ENCODE data around the gene PACSIN2.

DNA sequence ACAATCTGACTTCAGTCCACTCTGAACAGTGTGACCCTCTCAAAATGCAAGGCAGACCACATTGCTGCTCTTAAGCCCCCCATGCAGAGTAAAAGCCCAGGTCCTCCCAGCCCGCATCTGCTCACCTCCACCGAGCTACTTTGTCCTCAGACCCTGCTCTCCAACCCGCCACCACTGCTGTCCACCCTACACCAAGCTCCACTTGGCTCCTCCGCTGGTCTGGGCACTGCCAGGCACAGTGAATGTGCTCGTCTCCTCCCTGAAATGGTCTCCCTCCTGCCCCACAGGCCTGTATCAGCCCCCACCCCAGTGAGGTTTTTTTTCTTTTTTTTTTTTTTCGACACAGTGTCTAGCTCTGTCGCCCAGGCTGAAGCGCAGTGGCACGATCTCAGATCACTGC is 90.5 kb downstream of the PACSIN2 start:
- no peak for TF ChIP-seq CTCF (IDR thresholded peaks at IDR 0.05)
- TF ChIP-seq POLR2A (IDR thresholded peaks at IDR 0.05) = no peak
- TF ChIP-seq POLR2AphosphoS5 (IDR thresholded peaks at IDR 0.05) = no peak

Data from breast epithelium (tissue), 3 donors.